H9 (cell line): ENCODE data around the gene NIN. TPM values are rescaled to one million over a fixed set of nuclear protein-coding genes. Genes with fewer than 3 reads are reported as not detected.

ENCODE experiments used
- DNase-seq: peaks from one replicate; pipeline ENCODE4 v3.0.0-alpha.2; 2017
- H2AFZ ChIP-seq: one replicate; pipeline ENCODE4 v1.6.1; 2013; ENCODE audit warnings: mild to moderate bottlenecking, low read length, control low read depth, moderate library complexity
- H2AK5ac ChIP-seq: 2 replicates; pipeline ENCODE4 v1.6.1; 2013; ENCODE audit warnings: low read length, control low read depth, mixed read lengths; ENCODE audit not compliant: insufficient read length
- H2BK120ac ChIP-seq: one replicate; pipeline ENCODE4 v1.6.1; 2013; ENCODE audit warnings: low read depth, mild to moderate bottlenecking, low read length, control low read depth, inconsistent platforms; ENCODE audit not compliant: poor library complexity, severe bottlenecking
- H2BK12ac ChIP-seq: 2 replicates; pipeline ENCODE4 v1.6.1; 2013; ENCODE audit warnings: low read length, control low read depth, mixed read lengths, low read depth; ENCODE audit not compliant: insufficient read length
- H2BK15ac ChIP-seq: 2 replicates; pipeline ENCODE4 v1.6.1; 2013; ENCODE audit warnings: low read depth, low read length, control low read depth
- H2BK20ac ChIP-seq: one replicate; pipeline ENCODE4 v1.6.1; 2013; ENCODE audit warnings: low read depth, mild to moderate bottlenecking, low read length, control low read depth, inconsistent platforms; ENCODE audit not compliant: poor library complexity, severe bottlenecking
- H2BK5ac ChIP-seq: 2 replicates; pipeline ENCODE4 v1.6.1; 2013; ENCODE audit warnings: low read length, control low read depth, mixed read lengths; ENCODE audit not compliant: insufficient read length
- H3K14ac ChIP-seq: 2 replicates; pipeline ENCODE4 v1.6.1; 2013; ENCODE audit warnings: low read length, control low read depth; ENCODE audit not compliant: insufficient read depth
- H3K18ac ChIP-seq: 2 replicates; pipeline ENCODE4 v1.6.1; 2013; ENCODE audit warnings: low read depth, mild to moderate bottlenecking, mixed read lengths, low read length, control low read depth; ENCODE audit not compliant: insufficient read length
- H3K23ac ChIP-seq: 2 replicates; pipeline ENCODE4 v1.6.1; 2013; ENCODE audit warnings: low read length, control low read depth, mixed read lengths, low read depth; ENCODE audit not compliant: insufficient read length
- H3K23me2 ChIP-seq: 2 replicates; pipeline ENCODE4 v1.6.1; 2013; ENCODE audit warnings: low read depth, mild to moderate bottlenecking, mixed read lengths, low read length, control low read depth; ENCODE audit not compliant: insufficient read length, poor library complexity, severe bottlenecking
- H3K27ac ChIP-seq: 2 replicates; pipeline ENCODE4 v1.5.1; 2013; ENCODE audit warnings: low read length, control low read depth, mixed read lengths, low read depth; ENCODE audit not compliant: insufficient read length
- H3K27me3 ChIP-seq: 2 replicates; pipeline ENCODE4 v1.6.1; 2013; ENCODE audit warnings: low read length, control low read depth, inconsistent platforms; ENCODE audit not compliant: insufficient read depth
- H3K4ac ChIP-seq: 2 replicates; pipeline ENCODE4 v1.6.1; 2013; ENCODE audit warnings: low read depth, mild to moderate bottlenecking, control low read depth, inconsistent platforms, low read length, moderate library complexity
- H3K4me1 ChIP-seq: 2 replicates; pipeline ENCODE4 v1.6.1; 2013; ENCODE audit warnings: low read length, control low read depth, inconsistent platforms; ENCODE audit not compliant: insufficient read depth
- H3K4me2 ChIP-seq: 2 replicates; pipeline ENCODE4 v1.6.1; 2013; ENCODE audit warnings: low read length, control low read depth, mixed read lengths; ENCODE audit not compliant: insufficient read length, insufficient read depth
- H3K56ac ChIP-seq: 2 replicates; pipeline ENCODE4 v1.6.1; 2013; ENCODE audit warnings: low read depth, mild to moderate bottlenecking, mixed read lengths, low read length, control low read depth; ENCODE audit not compliant: insufficient read length
- H3K79me1 ChIP-seq: 2 replicates; pipeline ENCODE4 v1.6.1; 2013; ENCODE audit warnings: low read depth, mild to moderate bottlenecking, moderate library complexity, low read length, control low read depth, inconsistent platforms; ENCODE audit not compliant: insufficient read depth, poor library complexity, severe bottlenecking
- H3K79me2 ChIP-seq: 2 replicates; pipeline ENCODE4 v1.6.1; 2013; ENCODE audit warnings: low read length, control low read depth, inconsistent platforms; ENCODE audit not compliant: insufficient read depth
- H3K9ac ChIP-seq: 2 replicates; pipeline ENCODE4 v1.6.1; 2013; ENCODE audit warnings: low read length, control low read depth, mixed read lengths; ENCODE audit not compliant: insufficient read length; ENCODE audit errors: extremely low read depth
- H3K9me3 ChIP-seq: one replicate; pipeline ENCODE4 v1.6.1; 2013; ENCODE audit warnings: low read depth, low read length, inconsistent platforms; ENCODE audit not compliant: control insufficient read depth
- H3T11ph ChIP-seq: one replicate; pipeline ENCODE4 v1.6.1; 2013; ENCODE audit warnings: mild to moderate bottlenecking, low read length, control low read depth, inconsistent platforms
- H4K20me1 ChIP-seq: one replicate; pipeline ENCODE4 v1.6.1; 2013; ENCODE audit not compliant: control insufficient read depth, insufficient read length, insufficient read depth
- H4K5ac ChIP-seq: 2 replicates; pipeline ENCODE4 v1.6.1; 2013; ENCODE audit warnings: low read depth, mild to moderate bottlenecking, mixed read lengths, low read length, control low read depth; ENCODE audit not compliant: insufficient read length
- H4K8ac ChIP-seq: replicated peaks from 2 replicates; pipeline ENCODE4 v1.6.1; 2013; ENCODE audit warnings: low read length, control low read depth, mixed read lengths, low read depth; ENCODE audit not compliant: insufficient read length
- H4K91ac ChIP-seq: 2 replicates; pipeline ENCODE4 v1.6.1; 2013; ENCODE audit warnings: low read depth, mild to moderate bottlenecking, moderate library complexity, mixed read lengths, low read length, control low read depth; ENCODE audit not compliant: insufficient read length
- H3K27ac Mint-ChIP-seq, 3 experiments: 2 replicates in 2 of 3; 3 replicates in 1 of 3; pipeline ENCODE4 v1.8.0; 2020 to 2021; ENCODE audit warnings: mixed read lengths in 3 of 3, mild to moderate bottlenecking in 1 of 3, moderate library complexity in 1 of 3
- H3K27me3 Mint-ChIP-seq: 2 replicates; pipeline ENCODE4 v1.8.0; 2021; ENCODE audit warnings: low read depth, mild to moderate bottlenecking, moderate library complexity, mixed read lengths
- H3K36me3 Mint-ChIP-seq, 3 experiments: 2 replicates in 2 of 3; 3 replicates in 1 of 3; pipeline ENCODE4 v1.8.0; 2020 to 2021; ENCODE audit warnings: low read depth in 3 of 3, mixed read lengths in 3 of 3; ENCODE audit not compliant: insufficient read depth in 1 of 3
- H3K4me1 Mint-ChIP-seq, 2 experiments: 2 replicates each; pipeline ENCODE4 v1.8.0; 2020; ENCODE audit warnings: mixed read lengths in 2 of 2
- H3K4me3 Mint-ChIP-seq, 2 experiments: 2 replicates in 1 of 2; 3 replicates in 1 of 2; pipeline ENCODE4 v1.8.0; 2020 to 2021; ENCODE audit warnings: mild to moderate bottlenecking in 2 of 2, mixed read lengths in 2 of 2, moderate library complexity in 1 of 2
- H3K9me3 Mint-ChIP-seq, 2 experiments: 2 replicates in 1 of 2; 3 replicates in 1 of 2; pipeline ENCODE4 v1.8.0; 2020; ENCODE audit warnings: mild to moderate bottlenecking in 2 of 2, mixed read lengths in 2 of 2, moderate library complexity in 1 of 2
- WGBS: extraction: QIAGEN DNeasy Blood & Tissue Kit; methylation state at CpG from one replicate; pipeline ENCODE4 v1.1.7; 2013; ENCODE audit warnings: missing lambda C conversion rate, low lambda C conversion rate, mixed read lengths; ENCODE audit not compliant: insufficient read length; ENCODE audit errors: extremely low coverage; 5-methylcytosine and 5-hydroxymethylcytosine counted together
- total RNA-seq: library from RNA; stranded (reverse); gene quantifications from 2 replicates; pipeline ENCODE4 v1.2.1, GENCODE V29; 2021
- TF ChIP-seq, protein P1 (sequence below): fragments of 200-600 bp; sonication (generic); conservative IDR thresholded peaks from 3 replicates; pipeline ENCODE4 v1.8.0; 2021; ENCODE audit warnings: antibody characterized with exemption, mild to moderate bottlenecking

NIN gene
- total RNA-seq, 1 experiment from 2014 or later = 18.4 TPM

DNA sequence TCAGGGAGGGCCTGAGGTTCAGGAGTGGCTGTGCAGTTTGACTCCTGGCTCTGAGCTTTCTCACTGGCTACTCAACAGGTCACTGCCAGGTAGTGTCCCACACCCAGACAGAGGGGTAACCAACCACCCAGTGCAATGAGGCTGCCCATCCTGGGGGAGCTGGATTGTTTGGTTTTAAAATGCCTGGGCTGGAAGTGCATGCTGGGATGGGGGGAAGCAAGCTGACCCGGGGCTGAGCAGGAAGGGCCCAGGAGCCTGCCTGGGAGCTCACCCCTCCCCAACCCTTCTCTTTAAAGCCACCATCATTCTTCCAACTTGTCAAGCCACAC is 28.3 kb upstream of the NIN start:
- H3K36me3 Mint-ChIP-seq = no peaks in the 10 kb centered on the region
- no peak overlapping the region for H3K27ac Mint-ChIP-seq
- Histone ChIP-seq H2BK20ac (no peak overlapping the region), H3K79me1 (no peaks in the 10 kb centered on the region), H4K5ac (no peak overlapping the region), H2AK5ac (no peak overlapping the region), H3K9ac (no peak overlapping the region), H2AFZ (no peak overlapping the region), H3T11ph (no peak overlapping the region), H3K14ac (no peak overlapping the region), H3K18ac (no peak overlapping the region), H2BK120ac (no peak overlapping the region), H4K20me1 (no peaks in the 10 kb centered on the region), H3K9me3 (no peaks in the 10 kb centered on the region), H3K56ac (no peak overlapping the region), H3K79me2 (no peaks in the 10 kb centered on the region), H4K91ac (no peak overlapping the region), H3K4me2 (no peak overlapping the region), H3K23ac (no peak overlapping the region), H4K8ac (no peak overlapping the region), H3K4ac (no peak overlapping the region), H2BK12ac (no peak overlapping the region), H3K27ac (no peak overlapping the region), H3K23me2 (no peaks in the 10 kb centered on the region), H3K27me3 (no peaks in the 10 kb centered on the region), H2BK5ac (no peak overlapping the region), H3K4me1 (peaks cover 4% of the 10 kb centered on the region), H2BK15ac (no peak overlapping the region)
- no peak for DNase-seq
- H3K9me3 Mint-ChIP-seq = no peaks in the 10 kb centered on the region; a peak in 1 of 5 replicates
- WGBS = no CpG with 5 or more reads among the region's 1 CpG
- peaks cover 24 to 32% of the 10 kb centered on the region in 2 experiments for H3K4me1 Mint-ChIP-seq
- H3K27me3 Mint-ChIP-seq = peaks cover 2% of the 10 kb centered on the region; the same call in 1 of the 2 replicates
- TF ChIP-seq, protein P1, sequence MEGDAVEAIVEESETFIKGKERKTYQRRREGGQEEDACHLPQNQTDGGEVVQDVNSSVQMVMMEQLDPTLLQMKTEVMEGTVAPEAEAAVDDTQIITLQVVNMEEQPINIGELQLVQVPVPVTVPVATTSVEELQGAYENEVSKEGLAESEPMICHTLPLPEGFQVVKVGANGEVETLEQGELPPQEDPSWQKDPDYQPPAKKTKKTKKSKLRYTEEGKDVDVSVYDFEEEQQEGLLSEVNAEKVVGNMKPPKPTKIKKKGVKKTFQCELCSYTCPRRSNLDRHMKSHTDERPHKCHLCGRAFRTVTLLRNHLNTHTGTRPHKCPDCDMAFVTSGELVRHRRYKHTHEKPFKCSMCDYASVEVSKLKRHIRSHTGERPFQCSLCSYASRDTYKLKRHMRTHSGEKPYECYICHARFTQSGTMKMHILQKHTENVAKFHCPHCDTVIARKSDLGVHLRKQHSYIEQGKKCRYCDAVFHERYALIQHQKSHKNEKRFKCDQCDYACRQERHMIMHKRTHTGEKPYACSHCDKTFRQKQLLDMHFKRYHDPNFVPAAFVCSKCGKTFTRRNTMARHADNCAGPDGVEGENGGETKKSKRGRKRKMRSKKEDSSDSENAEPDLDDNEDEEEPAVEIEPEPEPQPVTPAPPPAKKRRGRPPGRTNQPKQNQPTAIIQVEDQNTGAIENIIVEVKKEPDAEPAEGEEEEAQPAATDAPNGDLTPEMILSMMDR = no peak
- no peak overlapping the region; a peak in 1 of 5 replicates for H3K4me3 Mint-ChIP-seq
